Myocyte (in vitro differentiated cells): Measurements from ENCODE around the gene VASP. TPM values are rescaled to one million over a fixed set of nuclear protein-coding genes. Genes with fewer than 3 reads are reported as not detected.
A peak's percentile ranks its signal among the peaks of the same experiment; 100 is the strongest.

Experiments
- DNase-seq: peaks from one replicate; pipeline ENCODE4 v3.0.0-alpha.2; 2012; ENCODE audit warnings: low read depth
- total RNA-seq: library from RNA; depleted of rRNA; stranded (reverse); fragments of >200 nt; gene quantifications from 2 replicates; pipeline ENCODE4 v1.2.3, GENCODE V29; 2014

VASP gene
- total RNA-seq, 1 donor from 2014 or later: 54.9 TPM

- DNase-seq: peak; percentile 45
Observed at GRCh38 chr19:45514376-45515051, 7.2 kb downstream of the VASP start.

GRCh38 chr19:45515081-45515624, 7.9 kb downstream of the VASP start:
- DNase-seq: no peak

- no peak for DNase-seq
Observed at GRCh38 chr19:45515807-45516401, 8.6 kb downstream of the VASP start.

- no peak for DNase-seq
Observed at GRCh38 chr19:45517238-45517637, 10.0 kb downstream of the VASP start.

GRCh38 chr19:45517641-45518468, 10.6 kb downstream of the VASP start:
- DNase-seq: no peak

- DNase-seq: no peak
Observed at GRCh38 chr19:45518469-45518826, 11.2 kb downstream of the VASP start.

GRCh38 chr19:45522010-45522941, 15.0 kb downstream of the VASP start:
- DNase-seq: no peak

- peak; percentile 86 for DNase-seq
Observed at GRCh38 chr19:45523642-45524256, 16.5 kb downstream of the VASP start.

GRCh38 chr19:45524575-45525129, 17.4 kb downstream of the VASP start:
- DNase-seq: no peak

- DNase-seq: peak; percentile 60
Observed at GRCh38 chr19:45526143-45526542, 18.9 kb downstream of the VASP start.

GRCh38 chr19:45526971-45527370, 19.7 kb downstream of the VASP start:
- no peak for DNase-seq

- DNase-seq: no peak
Observed at GRCh38 chr19:45527731-45528130, 20.5 kb downstream of the VASP start.

GRCh38 chr19:45528149-45528743, 21.0 kb downstream of the VASP start:
- no peak for DNase-seq

- DNase-seq: no peak
Observed at GRCh38 chr19:45528744-45529419, 21.6 kb downstream of the VASP start.

GRCh38 chr19:45529420-45529785, 22.1 kb downstream of the VASP start:
- DNase-seq: no peak

- DNase-seq: no peak
Observed at GRCh38 chr19:45531349-45531748, 24.1 kb downstream of the VASP start.

GRCh38 chr19:45539459-45539858, 32.2 kb downstream of the VASP start:
- no peak for DNase-seq

- no peak for DNase-seq
Observed at GRCh38 chr19:45542234-45542668, 35.0 kb downstream of the VASP start.

- DNase-seq: no peak
Observed at GRCh38 chr19:45547211-45547770, 40.0 kb downstream of the VASP start.
